HG02642 (cell line): Measurements from ENCODE around the gene SAMD3.
"Not testable (repeated sequence)": the region's sequence is repeated elsewhere in the genome, so short reads cannot be mapped to it uniquely, and the experiment has no call there.

Source experiments
- ATAC-seq: cut with Tn5 transposase; IDR thresholded peaks from one replicate; pipeline ENCODE4 v1.9.1; 2021; ENCODE audit warnings: mild to moderate bottlenecking; ENCODE audit not compliant: unreplicated experiment, poor library complexity

SAMD3 gene

GRCh38 chr6:130212215-130212874, 10.4 kb downstream of the SAMD3 start:
- no peak for ATAC-seq

- no peak for ATAC-seq
These were observed 11.1 kb downstream of the SAMD3 start for GRCh38 chr6:130211691-130212090.

GRCh38 chr6:130207979-130208649, 14.6 kb downstream of the SAMD3 start:
- ATAC-seq, result no peak

GRCh38 chr6:130206479-130206878, 16.3 kb downstream of the SAMD3 start:
- ATAC-seq, result no peak

GRCh38 chr6:130204322-130204721, 18.4 kb downstream of the SAMD3 start:
- no peak for ATAC-seq

GRCh38 chr6:130203370-130203769, 19.4 kb downstream of the SAMD3 start:
- ATAC-seq, result no peak

- no peak for ATAC-seq
These were observed 20.0 kb downstream of the SAMD3 start for GRCh38 chr6:130202782-130203181.

GRCh38 chr6:130200020-130200419, 22.7 kb downstream of the SAMD3 start:
- no peak for ATAC-seq

GRCh38 chr6:130198483-130199035, 24.2 kb downstream of the SAMD3 start:
- no peak for ATAC-seq

- ATAC-seq, result not testable (repeated sequence)
These were observed 24.8 kb downstream of the SAMD3 start for GRCh38 chr6:130197816-130198482.

GRCh38 chr6:130194434-130194833, 28.3 kb downstream of the SAMD3 start:
- ATAC-seq, result not testable (repeated sequence)

GRCh38 chr6:130190701-130191690, 31.8 kb downstream of the SAMD3 start:
- ATAC-seq, result no peak

GRCh38 chr6:130189531-130190397, 33.0 kb downstream of the SAMD3 start:
- no peak for ATAC-seq

- no peak for ATAC-seq
These were observed 34.4 kb downstream of the SAMD3 start for GRCh38 chr6:130188207-130188899.

- no peak for ATAC-seq
These were observed 35.2 kb downstream of the SAMD3 start for GRCh38 chr6:130187335-130188206.

- ATAC-seq, result no peak
These were observed 37.1 kb downstream of the SAMD3 start for GRCh38 chr6:130185658-130186057.
